HG03025 (cell line): Measurements from ENCODE around the gene WFIKKN1.
A peak's percentile ranks its signal among the peaks of the same experiment; 100 is the strongest.

Experiments used
- ATAC-seq: cut with Tn5 transposase; IDR thresholded peaks from one replicate; pipeline ENCODE4 v1.9.1; 2021; ENCODE audit warnings: mild to moderate bottlenecking, moderate library complexity; ENCODE audit not compliant: unreplicated experiment, low FRiP score

Gene WFIKKN1

GRCh38 chr16:630815-631405, at the start of gene WFIKKN1:
TSS of gene WFIKKN1 (plus strand) at chr16:630985. CDS start at chr16:631254, 269 bp downstream.
- ATAC-seq: no peak

GRCh38 chr16:582218-582613, 48.6 kb upstream of the WFIKKN1 start:
- ATAC-seq: no peak

GRCh38 chr16:582614-583331, 48.0 kb upstream of the WFIKKN1 start:
- ATAC-seq: no peak

- ATAC-seq: no peak
Measured at GRCh38 chr16:583470-583814, 47.3 kb upstream of the WFIKKN1 start.

GRCh38 chr16:583815-584591, 46.8 kb upstream of the WFIKKN1 start:
- ATAC-seq: no peak

- no peak for ATAC-seq
Measured at GRCh38 chr16:585351-585750, 45.4 kb upstream of the WFIKKN1 start.

GRCh38 chr16:586047-586644, 44.6 kb upstream of the WFIKKN1 start:
- ATAC-seq: no peak

GRCh38 chr16:586645-587590, 43.9 kb upstream of the WFIKKN1 start:
- ATAC-seq: no peak

GRCh38 chr16:588639-588888, 42.2 kb upstream of the WFIKKN1 start:
- ATAC-seq: peak; percentile 5

- peak; percentile 73 for ATAC-seq
Measured at GRCh38 chr16:588889-589657, 41.7 kb upstream of the WFIKKN1 start.

GRCh38 chr16:589658-590187, 41.1 kb upstream of the WFIKKN1 start, which contains the start of gene RAB40C:
TSS of gene RAB40C (plus strand) at chr16:590066. CDS start at chr16:590292, 226 bp downstream.
- peak; percentile 57 for ATAC-seq

GRCh38 chr16:590188-590814, 40.5 kb upstream of the WFIKKN1 start:
- peak; percentile 0 for ATAC-seq

GRCh38 chr16:590815-591200, 40.0 kb upstream of the WFIKKN1 start:
- no peak for ATAC-seq

GRCh38 chr16:591231-591630, 39.6 kb upstream of the WFIKKN1 start:
- no peak for ATAC-seq

- ATAC-seq: no peak
Measured at GRCh38 chr16:591892-592517, 38.8 kb upstream of the WFIKKN1 start.

GRCh38 chr16:592518-593306, 38.1 kb upstream of the WFIKKN1 start:
- no peak for ATAC-seq

- ATAC-seq: no peak
Measured at GRCh38 chr16:593406-593805, 37.4 kb upstream of the WFIKKN1 start.

- no peak for ATAC-seq
Measured at GRCh38 chr16:593807-594206, 37.0 kb upstream of the WFIKKN1 start.
